K562 (cell line): ENCODE data around the gene RIMKLA.

Source experiments
- ATF3 ChIP-seq, 2 experiments: fragments of 450-650 bp in 1 of 2; sonication (generic) in 1 of 2; formaldehyde crosslinking in 1 of 2; IDR thresholded peaks in 1 of 2; conservative IDR thresholded peaks in 1 of 2; 2 replicates each; pipeline versions ENCODE4 v1.6.1 to v1.8.1; 2016 to 2023; ENCODE audit warnings: mild to moderate bottlenecking in 2 of 2, moderate library complexity in 2 of 2, inconsistent platforms in 1 of 2, missing genetic modification reagents in 1 of 2
- CBFB ChIP-seq: sonication (generic); formaldehyde crosslinking; IDR thresholded peaks from 2 replicates; pipeline ENCODE4 v1.4.0; 2020; ENCODE audit warnings: mild to moderate bottlenecking, missing genetic modification reagents
- CTCF ChIP-seq, 3 experiments: IDR thresholded peaks in 2 of 3; conservative IDR thresholded peaks in 1 of 3; 2 replicates each; pipeline ENCODE4 v1.5.1; 2011 to 2012; ENCODE audit warnings: low read length in 3 of 3, mild to moderate bottlenecking in 3 of 3, control low read depth in 2 of 3, improper control_type of control experiment in 1 of 3, inconsistent platforms in 1 of 3, low read depth in 1 of 3, mixed read lengths in 1 of 3, moderate library complexity in 1 of 3; ENCODE audit not compliant: insufficient read depth in 2 of 3
- HMGXB4 ChIP-seq: sonication (generic); formaldehyde crosslinking; IDR thresholded peaks from 2 replicates; pipeline ENCODE4 v1.8.1; 2023; ENCODE audit warnings: mild to moderate bottlenecking, missing genetic modification reagents
- MGA ChIP-seq: fragments of 450-650 bp; IDR thresholded peaks from 2 replicates; pipeline ENCODE4 v1.6.1; 2016; ENCODE audit warnings: mild to moderate bottlenecking, moderate library complexity
- MTA2 ChIP-seq: fragments of 450-650 bp; IDR thresholded peaks from 2 replicates; pipeline ENCODE4 v1.6.1; 2016; ENCODE audit warnings: low read depth
- TBP ChIP-seq: optimal IDR thresholded peaks from 2 replicates; pipeline ENCODE3; 2011; ENCODE audit warnings: low read depth, low read length, improper control_type of control experiment
- TEAD4 ChIP-seq, 2 experiments: sonication (generic) in 1 of 2; formaldehyde crosslinking in 1 of 2; IDR thresholded peaks; 2 replicates each; pipeline versions ENCODE4 v1.6.1 to v1.8.0; 2012 to 2022; ENCODE audit warnings: borderline replicate concordance in 1 of 2, inconsistent platforms in 1 of 2, low read length in 1 of 2, mild to moderate bottlenecking in 1 of 2, missing genetic modification reagents in 1 of 2
- ZNF384 ChIP-seq: IDR thresholded peaks from 2 replicates; pipeline ENCODE4 v1.6.1; 2012; ENCODE audit warnings: low read depth, low read length, improper control_type of control experiment
- ZNF449 ChIP-seq: fragments of 250-450 bp; sonication (Bioruptor Pico); IDR thresholded peaks from 2 replicates; pipeline ENCODE4 v1.8.0; 2022; ENCODE audit warnings: moderate library complexity, mild to moderate bottlenecking, inconsistent platforms

GRCh38 chr1:42423681-42424080 lies 43.1 kb downstream of the RIMKLA start:
- TF ChIP-seq MGA (no peak), ZNF384 (no peak), TBP (no peak), ZNF449 (CRISPR knock-in tag) (no peak), TEAD4 (IDR thresholded peaks at IDR 0.05; ENCODE audit: low read length) (no peak), TEAD4 (CRISPR knock-in tag; IDR thresholded peaks at IDR 0.05; ENCODE audit: borderline replicate concordance) (no peak), MTA2 (no peak), CTCF (IDR thresholded peaks at IDR 0.05 in 2 of 3, conservative IDR thresholded peaks at IDR 0.05 in 1 of 3; ENCODE audit: insufficient read depth in 2 of 3, low read depth in 1 of 3, low read length in 3 of 3) (no peak), ATF3 (IDR thresholded peaks at IDR 0.05) (no peak), ATF3 (CRISPR knock-in tag; conservative IDR thresholded peaks at IDR 0.05) (no peak), HMGXB4 (no peak), CBFB (CRISPR knock-in tag) (no peak)
